ENCODE measurements around the gene SERPINI1. TPM values are rescaled to one million over a fixed set of nuclear protein-coding genes. Genes with fewer than 3 reads are reported as not detected.
A peak's percentile ranks its signal among the peaks of the same experiment; 100 is the strongest.

Gene SERPINI1
- total and polyA plus RNA-seq, 9 of the 15 experiments (the other 6 are each of a cell fraction or from before 2014, with no cell fraction given) = 1.6 to 9.9 (median 3.5) TPM

GRCh38 chr3:167723872-167724271 is 11.6 kb upstream of the SERPINI1 start (continued):
- TF ChIP-seq ZBTB17 (CRISPR knock-in tag; IDR thresholded peaks at IDR 0.05) = no peak
- no peak for TF ChIP-seq ZNF609 (CRISPR knock-in tag; IDR thresholded peaks at IDR 0.05; ENCODE audit: borderline replicate concordance)
- TF ChIP-seq ZNF311 (CRISPR knock-in tag; IDR thresholded peaks at IDR 0.05) = no peak
- TF ChIP-seq ZNF766 (CRISPR knock-in tag; conservative IDR thresholded peaks at IDR 0.05) = no peak
- TF ChIP-seq ZNF512 (tag; IDR thresholded peaks at IDR 0.05) = no peak
- TF ChIP-seq POLR2AphosphoS2 (IDR thresholded peaks at IDR 0.05; ENCODE audit: low read length) = no peak
- peak; percentile 69 to 74; a peak in 3 of 4 replicates for TF ChIP-seq FOXK2 (conservative IDR thresholded peaks at IDR 0.05 in 1 of 2, IDR thresholded peaks at IDR 0.05 in 1 of 2; ENCODE audit: low read depth in 2 of 2)
- TF ChIP-seq TAL1 (IDR thresholded peaks at IDR 0.05) = peak; percentile 91
- no peak for TF ChIP-seq NFE2L1 (tag; IDR thresholded peaks at IDR 0.05; ENCODE audit: borderline replicate concordance, low read depth)
- no peak for TF ChIP-seq ETS1 (conservative IDR thresholded peaks at IDR 0.05; ENCODE audit: control insufficient read depth, low read depth, low read length)
- TF ChIP-seq MCM2 (IDR thresholded peaks at IDR 0.05; ENCODE audit: low read depth) = no peak
- TF ChIP-seq ZNF57 (CRISPR knock-in tag; IDR thresholded peaks at IDR 0.05) = no peak
- peak; percentile 86 for TF ChIP-seq CBFA2T2 (conservative IDR thresholded peaks at IDR 0.05)
- TF ChIP-seq POLR2G (IDR thresholded peaks at IDR 0.05; ENCODE audit: low read depth, low read length) = no peak
- TF ChIP-seq KAT8 (IDR thresholded peaks at IDR 0.05; ENCODE audit: low read depth) = no peak
- no peak for TF ChIP-seq RBBP5 (IDR thresholded peaks at IDR 0.05; ENCODE audit: borderline replicate concordance, insufficient read depth, low read length, poor library complexity, severe bottlenecking)
- TF ChIP-seq SUPT5H (IDR thresholded peaks at IDR 0.05) = no peak
- TF ChIP-seq NCOR1 (IDR thresholded peaks at IDR 0.05) = peak; percentile 91
- TF ChIP-seq EHMT2 (IDR thresholded peaks at IDR 0.05) = no peak
- no peak for TF ChIP-seq E2F4 (CRISPR knock-in tag; IDR thresholded peaks at IDR 0.05; ENCODE audit: low read depth)
- no peak for TF ChIP-seq KDM2B (CRISPR knock-in tag; IDR thresholded peaks at IDR 0.05)
- no peak for TF ChIP-seq FUS (optimal IDR thresholded peaks at IDR 0.05; ENCODE audit: low read depth, low read length)

Data from K562 (cell line).